Measurements from ENCODE around the gene GPN1. TPM values are rescaled to one million over a fixed set of nuclear protein-coding genes. Genes with fewer than 3 reads are reported as not detected.
"Not testable (repeated sequence)": the region's sequence is repeated elsewhere in the genome, so short reads cannot be mapped to it uniquely, and the experiment has no call there.

GPN1 gene
- total RNA-seq, 3 donors from 2014 or later, result 24.2 to 30.3 (median 25.6) TPM

- intact Hi-C loops (cut with DNase I; ENCODE audit: low total_unique reads), result no loop called here
- DNase-seq (ENCODE audit: low spot score in 2 of 2), result no peak
- no peak for TF ChIP-seq POLR2AphosphoS5 (IDR thresholded peaks at IDR 0.05)
- TF ChIP-seq CTCF (IDR thresholded peaks at IDR 0.05), result no peak
- TF ChIP-seq POLR2A (IDR thresholded peaks at IDR 0.05), result no peak
- Histone ChIP-seq H3K36me3 (no peaks in the 10 kb centered on the region), H3K9me3 (peaks cover 28 to 47% of the 10 kb centered on the region in 2 donors), H3K27ac (no peak overlapping the region), H3K27me3 (no peaks in the 10 kb centered on the region), H3K4me3 (no peak overlapping the region), H3K4me1 (no peaks in the 10 kb centered on the region)
These were observed 35.6 kb upstream of the GPN1 start for GRCh38 chr2:27593240-27593639.

DNA sequence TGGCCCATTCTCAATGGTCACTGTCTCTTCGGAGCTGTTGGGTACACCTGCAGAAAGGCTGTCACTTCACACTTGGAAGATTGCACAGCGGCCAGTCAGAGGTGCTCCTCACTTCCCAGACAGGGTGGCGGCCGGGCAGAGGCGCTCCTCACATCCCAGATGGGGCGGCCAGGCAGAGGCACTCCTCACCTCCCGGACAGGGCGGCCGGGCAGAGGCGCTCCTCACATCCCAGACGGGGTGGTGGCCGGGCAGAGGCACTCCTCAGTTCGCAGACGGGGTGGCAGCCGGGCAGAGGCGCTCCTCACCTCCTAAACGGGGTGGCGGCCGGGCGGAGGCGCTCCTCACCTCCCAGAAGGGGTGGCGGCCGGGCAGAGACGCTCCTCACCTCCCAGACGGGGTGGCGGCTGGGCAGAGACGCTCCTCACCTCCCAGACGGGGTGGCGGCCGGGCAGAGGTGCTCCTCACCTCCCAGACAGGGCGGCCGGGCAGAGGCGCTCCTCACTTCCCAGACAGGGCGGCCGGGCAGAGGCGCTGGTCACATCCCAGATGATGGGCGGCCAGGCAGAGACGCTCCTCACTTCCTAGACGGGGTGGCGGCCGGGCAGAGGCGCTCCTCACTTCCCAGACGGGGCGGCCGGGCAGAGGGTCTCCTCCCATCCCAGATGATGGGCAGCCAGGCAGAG lies 34.7 kb upstream of the GPN1 start:
- intact Hi-C loops (cut with DNase I; ENCODE audit: low total_unique reads); H3K4me1 ChIP-seq; H3K27me3 ChIP-seq; H3K4me3 ChIP-seq; H3K36me3 ChIP-seq; H3K27ac ChIP-seq; DNase-seq (ENCODE audit: low spot score in 2 of 2): not testable (repeated sequence)
- peaks cover 28 to 39% of the 10 kb centered on the region in 2 donors for H3K9me3 ChIP-seq

DNA sequence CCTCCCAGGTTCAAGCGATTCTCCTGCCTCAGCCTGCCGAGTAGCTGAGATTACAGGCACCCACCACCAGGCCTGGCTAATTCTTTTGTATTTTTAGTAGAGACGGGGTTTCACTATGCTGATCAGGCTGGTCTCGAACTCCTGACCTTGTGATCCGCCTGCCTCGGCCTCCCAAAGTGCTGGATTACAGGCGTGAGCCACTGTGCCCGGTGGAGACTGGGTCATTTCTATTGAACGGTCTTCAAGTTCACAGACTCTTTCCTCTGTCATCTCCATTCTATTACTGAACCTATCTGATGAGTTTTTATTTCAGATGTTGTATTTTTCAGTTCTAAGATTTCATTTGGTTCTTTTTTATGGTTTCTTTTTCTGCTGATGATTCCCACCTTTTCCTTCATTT lies 33.4 kb upstream of the GPN1 start:
- H3K27me3 ChIP-seq; DNase-seq (ENCODE audit: low spot score in 2 of 2); intact Hi-C loops (cut with DNase I; ENCODE audit: low total_unique reads); H3K4me1 ChIP-seq; H3K4me3 ChIP-seq; H3K27ac ChIP-seq; H3K36me3 ChIP-seq: not testable (repeated sequence)
- H3K9me3 ChIP-seq, result peaks cover 27 to 28% of the 10 kb centered on the region in 2 donors

DNA sequence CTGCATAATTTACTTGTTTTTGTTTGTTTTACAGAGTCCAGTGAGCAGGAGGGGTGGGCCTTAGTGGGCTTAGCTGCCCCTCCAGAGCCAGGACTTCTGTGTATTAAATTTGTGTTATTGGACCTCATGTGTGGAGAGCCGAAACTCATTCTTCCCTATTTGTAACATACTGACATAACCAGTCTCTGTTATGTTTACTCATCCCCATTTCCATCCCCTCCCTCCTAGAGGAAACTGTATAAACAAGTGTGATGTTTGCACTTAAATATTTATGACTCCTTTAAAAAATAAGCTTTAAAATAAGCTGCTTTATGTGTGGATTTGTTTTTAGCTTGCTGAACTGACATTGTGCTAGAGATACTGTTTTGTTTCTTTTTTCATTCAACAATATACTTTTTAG lies 32.2 kb upstream of the GPN1 start:
- TF ChIP-seq CTCF (IDR thresholded peaks at IDR 0.05) (no peak), POLR2AphosphoS5 (IDR thresholded peaks at IDR 0.05) (no peak), POLR2A (IDR thresholded peaks at IDR 0.05) (no peak)
- no peak overlapping the region for H3K4me3 ChIP-seq
- no peak for DNase-seq (ENCODE audit: low spot score in 2 of 2)
- H3K27ac ChIP-seq, result no peak overlapping the region
- intact Hi-C loops (cut with DNase I; ENCODE audit: low total_unique reads), result no loop called here
- no peaks in the 10 kb centered on the region for H3K36me3 ChIP-seq
- no peaks in the 10 kb centered on the region for H3K27me3 ChIP-seq
- H3K9me3 ChIP-seq, result peaks cover 16 to 17% of the 10 kb centered on the region in 2 donors
- no peaks in the 10 kb centered on the region for H3K4me1 ChIP-seq

DNA sequence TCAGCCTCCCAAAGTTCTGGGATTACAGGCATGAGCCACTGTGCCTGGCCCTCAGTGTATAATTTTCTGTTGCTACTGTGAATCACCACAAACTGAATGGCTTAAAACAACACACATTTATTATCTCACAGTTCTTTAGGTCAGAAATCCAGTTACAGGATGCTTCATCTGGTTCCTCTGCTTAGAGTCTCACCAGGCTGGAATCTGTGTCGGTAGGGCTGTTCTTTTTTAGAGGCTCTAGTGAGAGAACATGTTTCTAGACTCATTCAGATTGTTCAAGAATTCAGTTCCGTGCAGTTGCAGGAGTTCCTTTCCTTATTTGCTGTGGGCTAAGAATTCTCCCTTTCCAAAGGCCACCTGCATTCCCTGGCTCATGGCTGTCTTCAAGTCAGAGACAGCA lies 22.2 kb upstream of the GPN1 start:
- Histone ChIP-seq H3K36me3 (no peaks in the 10 kb centered on the region), H3K9me3 (no peaks in the 10 kb centered on the region), H3K27me3 (no peaks in the 10 kb centered on the region), H3K27ac (no peak overlapping the region), H3K4me3 (no peak overlapping the region), H3K4me1 (no peaks in the 10 kb centered on the region)
- intact Hi-C loops (cut with DNase I; ENCODE audit: low total_unique reads), result no loop called here
- TF ChIP-seq POLR2A (IDR thresholded peaks at IDR 0.05) (no peak), CTCF (IDR thresholded peaks at IDR 0.05) (no peak), POLR2AphosphoS5 (IDR thresholded peaks at IDR 0.05) (no peak)
- no peak for DNase-seq (ENCODE audit: low spot score in 2 of 2)

DNA sequence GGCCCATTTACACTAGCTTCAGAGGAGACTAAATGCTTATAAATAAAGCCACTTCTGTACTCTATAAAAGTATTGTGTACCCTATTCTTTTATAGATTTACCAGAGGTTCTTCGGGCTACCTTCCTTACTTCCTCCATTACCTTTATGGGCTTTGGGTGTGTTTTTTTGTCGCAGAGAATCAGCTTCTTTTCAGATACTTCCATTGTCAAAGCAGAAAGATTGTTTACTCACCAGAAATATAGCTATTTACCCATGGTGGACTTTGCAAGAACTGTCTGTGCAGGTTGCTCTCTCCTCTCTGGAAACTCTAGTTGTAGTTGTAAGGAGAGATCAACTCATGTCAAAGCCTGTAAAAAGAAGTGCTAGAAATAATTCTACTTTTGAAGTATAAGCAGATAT lies 14.9 kb upstream of the GPN1 start:
- Histone ChIP-seq H3K27me3 (no peaks in the 10 kb centered on the region), H3K27ac (no peak overlapping the region), H3K36me3 (no peaks in the 10 kb centered on the region), H3K4me1 (no peaks in the 10 kb centered on the region), H3K4me3 (no peak overlapping the region), H3K9me3 (no peaks in the 10 kb centered on the region)
- intact Hi-C loops (cut with DNase I; ENCODE audit: low total_unique reads), result no loop called here
- no peak for DNase-seq (ENCODE audit: low spot score in 2 of 2)
- TF ChIP-seq POLR2AphosphoS5 (IDR thresholded peaks at IDR 0.05), result no peak
- TF ChIP-seq CTCF (IDR thresholded peaks at IDR 0.05), result no peak
- TF ChIP-seq POLR2A (IDR thresholded peaks at IDR 0.05), result no peak
